HG02852 (cell line): ENCODE results near the gene NR2F6.
A peak's percentile ranks its signal among the peaks of the same experiment; 100 is the strongest.
"Not testable (repeated sequence)": the region's sequence is repeated elsewhere in the genome, so short reads cannot be mapped to it uniquely, and the experiment has no call there.

Experiments
- ATAC-seq: cut with Tn5 transposase; IDR thresholded peaks from one replicate; pipeline ENCODE4 v1.9.1; 2021; ENCODE audit warnings: mild to moderate bottlenecking, moderate library complexity; ENCODE audit not compliant: unreplicated experiment

The NR2F6 gene

DNA sequence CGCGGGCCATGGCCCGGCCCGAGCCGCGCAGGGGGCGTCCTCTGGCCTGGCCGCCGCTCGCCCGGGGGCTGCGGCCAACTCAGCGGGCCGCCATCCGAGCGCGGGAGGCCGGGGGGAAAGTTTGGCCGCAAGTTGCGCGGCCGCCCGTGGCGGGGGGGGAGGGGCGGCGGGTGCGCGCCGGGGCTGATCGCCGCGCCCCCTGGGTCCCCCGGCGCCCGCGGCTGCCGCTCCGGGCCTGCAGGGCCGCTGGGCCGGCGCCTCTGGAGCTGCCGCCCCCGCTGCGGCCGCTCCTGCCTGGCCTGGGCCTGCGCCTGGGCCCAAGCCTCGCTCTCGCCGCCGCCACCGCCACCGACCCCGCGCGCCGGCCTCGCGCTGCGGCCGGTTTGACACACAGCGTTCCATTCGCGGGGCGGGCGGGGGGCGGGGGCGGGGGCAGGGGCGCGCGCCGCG, at the start of gene NR2F6:
Gene NR2F6, minus strand, starts transcription at position 385 of the 450 bp plus-strand sequence. CDS start 699 bp downstream, outside the sequence.
- peak; percentile 25 for ATAC-seq

DNA sequence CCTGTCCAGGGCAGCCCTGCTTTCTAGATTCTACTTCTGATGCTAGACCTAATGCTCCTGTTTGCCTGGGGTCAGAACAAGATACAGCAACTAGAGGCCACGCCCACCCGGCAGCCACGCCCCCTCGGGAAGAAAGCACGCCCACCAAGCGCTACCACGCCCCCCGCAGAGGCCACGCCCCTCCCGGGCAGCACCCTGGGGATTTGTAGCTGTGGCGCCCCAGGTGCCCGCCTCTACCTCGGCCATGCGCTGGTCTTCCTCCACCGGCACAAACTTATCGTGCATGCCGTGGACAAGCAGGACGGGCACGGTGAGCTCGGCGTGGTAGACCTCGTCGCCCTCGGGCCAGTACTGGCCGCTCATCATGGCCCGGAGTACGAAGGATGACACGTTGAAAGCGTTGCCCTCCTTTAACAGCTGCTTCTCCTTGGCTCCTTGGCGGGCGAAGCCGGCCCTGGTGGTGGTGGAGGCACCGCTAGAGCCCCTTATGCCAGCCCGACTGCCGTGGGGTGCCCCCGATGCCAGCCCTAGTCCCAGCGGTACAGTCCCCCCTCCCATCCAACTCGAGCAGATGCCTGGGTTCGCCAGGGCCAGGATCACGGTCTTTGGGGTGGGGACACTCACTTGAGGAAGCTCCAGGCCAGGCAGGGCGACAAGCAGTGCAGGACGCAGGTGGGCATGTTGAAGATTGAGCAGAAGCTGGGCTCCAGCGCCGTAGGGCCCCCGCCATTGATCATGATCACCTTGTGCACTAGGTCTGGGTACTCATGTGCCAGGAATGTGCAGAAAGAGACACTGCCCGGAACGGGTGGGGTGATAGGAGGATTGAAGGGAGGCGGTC, 48.6 kb upstream of the NR2F6 start:
- ATAC-seq = no peak

DNA sequence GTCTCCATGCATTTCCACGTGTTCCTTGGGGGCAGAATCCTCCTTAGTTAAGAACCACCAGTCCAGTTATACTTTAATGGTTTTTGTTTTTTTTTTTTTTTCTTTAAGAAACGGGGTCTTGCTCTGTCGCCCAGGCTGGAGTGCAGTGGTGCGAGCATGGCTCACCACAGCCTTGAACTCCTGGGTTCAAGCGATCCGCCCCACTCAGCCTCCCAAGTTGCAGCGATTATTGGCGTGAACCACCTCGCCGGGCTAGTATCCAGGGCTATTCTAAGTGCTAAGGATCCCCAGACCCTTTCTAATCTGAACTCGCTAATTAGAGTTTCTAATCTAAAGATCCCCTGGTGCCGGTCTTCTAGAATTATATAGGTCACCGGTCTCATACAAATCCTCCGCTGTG, 47.9 kb upstream of the NR2F6 start:
- no peak for ATAC-seq

GRCh38 chr19:17292301-17293074, 46.8 kb upstream of the NR2F6 start:
- peak; percentile 79 for ATAC-seq

- no peak for ATAC-seq
Measured at GRCh38 chr19:17289489-17289888, 43.8 kb upstream of the NR2F6 start.

GRCh38 chr19:17286752-17287151, 41.0 kb upstream of the NR2F6 start:
- no peak for ATAC-seq

- no peak for ATAC-seq
Measured at GRCh38 chr19:17286263-17286662, 40.5 kb upstream of the NR2F6 start.

DNA sequence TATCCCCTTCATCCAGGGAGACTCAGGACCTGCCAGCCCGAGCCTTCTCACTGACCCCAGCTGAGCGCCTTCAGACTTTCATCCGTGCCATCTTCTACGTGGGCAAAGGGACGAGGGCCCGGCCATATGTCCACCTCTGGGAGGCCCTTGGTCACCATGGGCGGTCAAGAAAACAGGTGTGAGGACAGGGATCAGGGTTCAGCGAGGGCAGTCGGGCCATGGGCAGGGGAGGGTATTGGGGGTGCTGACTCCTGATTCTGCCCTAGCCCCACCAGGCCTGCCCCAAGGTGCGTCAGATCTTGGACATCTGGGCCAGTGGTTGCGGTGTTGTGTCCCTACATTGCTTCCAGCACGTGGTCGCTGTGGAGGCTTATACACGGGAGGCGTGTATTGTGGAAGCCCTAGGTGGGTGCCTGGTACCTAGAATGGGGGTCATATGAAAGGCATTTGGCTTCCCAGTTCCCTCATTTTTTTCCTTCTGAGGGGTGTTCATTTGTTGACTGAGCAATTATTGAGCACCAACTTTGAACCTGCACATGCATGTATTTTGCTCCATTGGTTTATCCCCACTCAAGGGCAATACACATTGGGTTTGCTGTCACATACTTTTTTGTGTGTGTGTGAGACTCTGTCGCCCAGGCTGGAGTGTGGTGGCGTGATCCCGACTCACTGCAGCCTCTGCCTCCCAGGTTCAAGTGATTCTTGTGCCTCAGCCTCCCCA, 39.9 kb upstream of the NR2F6 start:
- no peak for ATAC-seq

GRCh38 chr19:17283504-17283996, 37.8 kb upstream of the NR2F6 start:
- ATAC-seq = no peak

GRCh38 chr19:17282488-17283125, 36.9 kb upstream of the NR2F6 start:
- no peak for ATAC-seq

- no peak for ATAC-seq
Measured at GRCh38 chr19:17281391-17282304, 35.9 kb upstream of the NR2F6 start, which contains the start of gene ANKLE1. Gene ANKLE1, plus strand, starts transcription at chr19:17281901. Its CDS starts 20 bp downstream, at chr19:17281921.

GRCh38 chr19:17279436-17279835, 33.7 kb upstream of the NR2F6 start:
- no peak for ATAC-seq

GRCh38 chr19:17275441-17276175, 29.9 kb upstream of the NR2F6 start:
- no peak for ATAC-seq

GRCh38 chr19:17274892-17275291, 29.2 kb upstream of the NR2F6 start:
- not testable (repeated sequence) for ATAC-seq

- ATAC-seq = no peak
Measured at GRCh38 chr19:17268754-17269153, 23.0 kb upstream of the NR2F6 start.

DNA sequence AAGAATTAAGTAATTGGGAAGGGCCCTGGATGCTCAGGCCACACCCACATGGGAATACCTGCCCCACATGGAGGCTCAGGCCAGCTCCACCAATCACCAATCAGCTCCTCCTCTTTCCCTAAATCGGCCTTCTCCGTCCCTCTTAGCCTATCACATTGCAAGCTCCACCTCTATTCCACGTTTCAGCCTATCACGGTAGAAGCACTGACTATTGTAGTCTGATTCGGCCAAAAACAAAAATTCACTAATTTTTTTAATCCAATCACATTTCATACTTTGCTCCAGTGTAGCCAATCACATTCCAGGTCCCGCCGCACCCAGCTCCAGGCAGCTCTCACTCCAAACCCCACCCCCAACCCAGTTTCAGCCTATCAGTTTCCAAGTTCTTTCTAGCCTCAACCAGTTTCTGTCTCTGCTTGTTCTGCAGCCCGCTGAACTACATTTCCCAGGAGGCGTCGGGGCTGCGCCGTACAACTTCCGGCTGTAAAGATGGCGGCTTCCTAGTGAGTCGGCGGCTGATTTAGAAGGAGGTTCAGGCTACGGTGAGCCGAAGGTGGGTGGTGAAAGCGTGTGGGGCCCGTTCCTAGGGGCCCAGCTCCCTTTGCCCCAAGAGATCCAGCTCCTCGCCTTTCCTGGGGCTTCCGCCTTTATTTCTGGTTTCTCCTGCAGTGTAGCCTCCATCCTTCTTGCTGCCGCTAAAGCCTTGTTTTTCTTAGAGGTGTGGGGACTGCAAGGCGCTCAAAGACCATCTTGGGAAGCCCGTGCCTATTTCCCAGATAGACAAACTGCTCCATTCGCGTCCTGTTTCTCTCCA, 21.5 kb upstream of the NR2F6 start, which contains the start of gene BABAM1:
Gene BABAM1, plus strand, starts transcription at position 469 of the 814 bp plus-strand sequence. CDS start 1,364 bp downstream, outside the sequence.
- ATAC-seq = peak; percentile 85

- no peak for ATAC-seq
Measured at GRCh38 chr19:17266589-17266974, 20.9 kb upstream of the NR2F6 start.

DNA sequence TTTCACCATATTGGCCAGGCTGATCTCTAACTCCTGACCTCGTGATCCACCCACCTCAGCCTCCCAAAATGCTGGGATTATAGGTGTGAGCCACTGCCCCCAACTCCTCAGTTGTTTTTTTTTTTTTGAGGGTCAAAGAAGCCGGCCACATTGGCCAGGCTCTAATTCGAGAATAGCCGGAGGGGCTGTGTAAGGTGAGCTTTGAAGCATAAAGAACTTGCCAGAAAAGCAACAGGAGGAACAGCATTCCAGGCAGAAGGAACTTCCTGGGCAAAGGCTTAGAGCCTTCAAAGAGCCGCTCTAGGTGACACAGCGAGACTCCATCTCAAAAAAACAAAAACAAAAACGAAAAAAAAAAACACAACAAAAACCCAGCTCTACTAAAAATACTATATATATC, 20.3 kb upstream of the NR2F6 start:
- no peak for ATAC-seq
